ENCODE measurements around the gene ACTR2. TPM values are rescaled to one million over a fixed set of nuclear protein-coding genes. Genes with fewer than 3 reads are reported as not detected.
A peak's percentile ranks its signal among the peaks of the same experiment; 100 is the strongest.
"Not testable (repeated sequence)": the region's sequence is repeated elsewhere in the genome, so short reads cannot be mapped to it uniquely, and the experiment has no call there.

ACTR2 gene
- total and polyA plus RNA-seq, 8 donors, result 19.8 to 115 (median 58.9) TPM

DNA sequence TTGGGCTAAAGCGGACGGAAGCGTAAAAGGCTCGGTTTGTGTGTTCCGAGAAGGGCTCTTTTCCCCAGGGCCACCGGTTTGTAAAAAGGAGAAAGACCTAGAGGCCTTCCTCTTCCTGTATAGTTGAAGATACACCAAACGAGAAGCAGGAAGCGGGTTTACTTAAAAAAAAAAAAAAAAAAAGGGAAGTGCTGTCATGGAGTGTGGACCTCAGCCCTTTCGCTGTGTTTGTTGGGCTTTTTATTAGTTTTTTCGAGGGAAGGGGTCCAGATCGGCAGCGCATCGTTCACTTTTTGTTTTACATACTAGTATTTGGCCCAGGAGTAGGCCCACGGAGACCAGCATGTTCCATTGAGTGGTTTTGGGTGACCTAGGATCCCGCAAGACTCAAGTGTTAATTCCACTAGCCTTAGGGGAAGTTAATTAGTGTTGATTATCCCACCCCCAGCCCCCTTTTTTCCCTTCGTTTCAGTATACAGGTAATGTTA, 676 bp downstream of the ACTR2 start:
- peak overlapping the region; percentile 89 to 99 (median 94) for H3K27ac ChIP-seq
- no peaks in the 10 kb centered on the region for H3K36me3 ChIP-seq
- H3K4me1 ChIP-seq, result peaks cover 8 to 32% (median 9%) of the 10 kb centered on the region in 3 donors
- peak overlapping the region; percentile 85 to 100 (median 96) for H3K4me3 ChIP-seq
- TF ChIP-seq, protein P1, sequence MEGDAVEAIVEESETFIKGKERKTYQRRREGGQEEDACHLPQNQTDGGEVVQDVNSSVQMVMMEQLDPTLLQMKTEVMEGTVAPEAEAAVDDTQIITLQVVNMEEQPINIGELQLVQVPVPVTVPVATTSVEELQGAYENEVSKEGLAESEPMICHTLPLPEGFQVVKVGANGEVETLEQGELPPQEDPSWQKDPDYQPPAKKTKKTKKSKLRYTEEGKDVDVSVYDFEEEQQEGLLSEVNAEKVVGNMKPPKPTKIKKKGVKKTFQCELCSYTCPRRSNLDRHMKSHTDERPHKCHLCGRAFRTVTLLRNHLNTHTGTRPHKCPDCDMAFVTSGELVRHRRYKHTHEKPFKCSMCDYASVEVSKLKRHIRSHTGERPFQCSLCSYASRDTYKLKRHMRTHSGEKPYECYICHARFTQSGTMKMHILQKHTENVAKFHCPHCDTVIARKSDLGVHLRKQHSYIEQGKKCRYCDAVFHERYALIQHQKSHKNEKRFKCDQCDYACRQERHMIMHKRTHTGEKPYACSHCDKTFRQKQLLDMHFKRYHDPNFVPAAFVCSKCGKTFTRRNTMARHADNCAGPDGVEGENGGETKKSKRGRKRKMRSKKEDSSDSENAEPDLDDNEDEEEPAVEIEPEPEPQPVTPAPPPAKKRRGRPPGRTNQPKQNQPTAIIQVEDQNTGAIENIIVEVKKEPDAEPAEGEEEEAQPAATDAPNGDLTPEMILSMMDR (IDR thresholded peaks at IDR 0.05), result no peak
- no peaks in the 10 kb centered on the region for H3K9me3 ChIP-seq
- ATAC-seq (peak; percentile 37 to 68 (median 57)), FAIRE-seq (no peak), DNase-seq (no peak)
- no peaks in the 10 kb centered on the region for H3K27me3 ChIP-seq
- intact Hi-C loops (cut with DNase I), result no loop called here
- 1% methylated on average over 16 of the region's 16 CpGs for WGBS, 2 donors

DNA sequence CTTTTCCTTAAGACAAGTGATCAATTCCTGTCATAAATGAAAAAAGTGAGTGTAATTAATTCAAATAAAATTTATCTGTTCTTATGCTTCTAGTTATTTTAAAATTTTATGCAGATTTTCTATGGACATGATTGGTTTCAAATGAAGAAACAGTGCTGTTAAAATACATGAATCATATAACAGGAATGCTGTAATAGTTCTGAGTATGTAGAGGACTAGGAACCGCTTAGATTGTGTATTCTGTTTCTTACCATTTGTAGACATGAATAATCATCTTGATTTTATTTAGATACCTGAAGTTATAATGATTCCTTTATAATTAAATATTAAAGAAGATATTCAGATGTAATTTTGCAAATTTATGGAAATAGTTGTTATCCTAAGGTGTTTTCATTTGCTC, 3.5 kb downstream of the ACTR2 start:
- Histone ChIP-seq H3K27me3 (no peaks in the 10 kb centered on the region), H3K27ac (no peak overlapping the region), H3K4me1 (peaks cover 8 to 31% (median 8%) of the 10 kb centered on the region in 3 donors), H3K9me3 (no peaks in the 10 kb centered on the region), H3K36me3 (no peaks in the 10 kb centered on the region), H3K4me3 (no peak overlapping the region)
- intact Hi-C loops (cut with DNase I), result no loop called here
- DNase-seq (no peak), FAIRE-seq (no peak), ATAC-seq (no peak)
- WGBS, 2 donors, result 87 to 91% methylated on average over 1 of the region's 1 CpG
- TF ChIP-seq, protein P1 (IDR thresholded peaks at IDR 0.05), result no peak

DNA sequence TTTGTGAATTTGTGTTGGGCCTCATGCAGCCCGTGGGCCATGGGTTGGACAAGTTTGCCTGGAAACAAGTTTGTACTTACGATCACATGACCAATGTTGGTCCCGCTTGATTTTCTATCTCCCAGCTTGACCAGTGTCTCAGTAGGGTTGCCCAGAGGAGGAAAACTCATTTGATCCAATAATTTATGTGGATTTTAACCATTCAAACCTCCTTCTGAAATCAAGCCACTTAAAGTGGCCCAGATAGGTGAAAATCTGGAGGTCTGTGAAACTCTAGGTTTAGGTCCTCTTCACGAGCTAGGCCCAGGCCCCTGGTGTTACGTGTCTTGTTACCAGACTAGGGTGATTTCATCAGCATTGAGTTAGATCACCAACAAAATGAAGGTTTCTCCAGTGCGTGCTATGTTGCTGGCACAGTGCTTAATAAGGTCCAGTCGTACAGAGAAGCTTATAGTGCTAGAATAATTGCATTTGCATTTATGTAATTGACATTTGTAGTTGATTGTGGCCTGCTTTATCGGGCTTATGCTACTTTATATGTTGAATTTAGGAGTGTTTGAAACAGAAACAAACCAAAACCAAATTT, 4.4 kb downstream of the ACTR2 start:
- H3K4me1 ChIP-seq, result peaks cover 0 to 24% (median 8%) of the 10 kb centered on the region in 3 donors
- H3K27me3 ChIP-seq, result no peaks in the 10 kb centered on the region
- H3K27ac ChIP-seq, result no peak overlapping the region
- H3K9me3 ChIP-seq, result no peaks in the 10 kb centered on the region
- TF ChIP-seq, protein P1 (IDR thresholded peaks at IDR 0.05), result no peak
- intact Hi-C loops (cut with DNase I), result no loop called here
- DNase-seq (no peak), FAIRE-seq (no peak), ATAC-seq (no peak)
- 82 to 87% methylated on average over 8 of the region's 8 CpGs for WGBS, 2 donors
- no peak overlapping the region for H3K4me3 ChIP-seq
- no peaks in the 10 kb centered on the region for H3K36me3 ChIP-seq

DNA sequence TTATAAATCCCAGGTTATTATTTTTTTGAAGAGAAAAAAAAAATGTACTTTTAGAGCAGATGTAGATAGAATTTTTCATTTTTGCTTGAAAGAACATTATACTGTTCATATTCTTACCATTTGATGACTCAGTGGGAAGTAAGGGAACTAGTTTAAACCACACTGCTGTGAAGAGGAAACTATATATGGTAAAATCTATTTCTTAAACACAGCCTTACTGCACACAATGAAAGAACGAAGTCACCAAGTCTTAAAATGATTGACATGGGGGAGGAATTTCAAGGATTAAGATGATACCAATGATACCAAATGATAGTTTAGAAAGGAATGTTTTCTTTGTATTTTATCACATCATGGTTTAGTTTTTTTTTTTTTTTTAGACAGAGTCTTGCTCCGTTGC, 5.0 kb downstream of the ACTR2 start:
- TF ChIP-seq, protein P1 (IDR thresholded peaks at IDR 0.05), result no peak
- DNase-seq (no peak), FAIRE-seq (no peak), ATAC-seq (no peak)
- no peak overlapping the region for H3K4me3 ChIP-seq
- no peaks in the 10 kb centered on the region for H3K27me3 ChIP-seq
- intact Hi-C loops (cut with DNase I), result no loop called here
- H3K9me3 ChIP-seq, result no peaks in the 10 kb centered on the region
- no peaks in the 10 kb centered on the region for H3K36me3 ChIP-seq
- 93 to 97% methylated on average over 2 of the region's 2 CpGs for WGBS, 2 donors
- no peak overlapping the region for H3K27ac ChIP-seq
- peaks cover 0 to 24% (median 8%) of the 10 kb centered on the region in 3 donors for H3K4me1 ChIP-seq

DNA sequence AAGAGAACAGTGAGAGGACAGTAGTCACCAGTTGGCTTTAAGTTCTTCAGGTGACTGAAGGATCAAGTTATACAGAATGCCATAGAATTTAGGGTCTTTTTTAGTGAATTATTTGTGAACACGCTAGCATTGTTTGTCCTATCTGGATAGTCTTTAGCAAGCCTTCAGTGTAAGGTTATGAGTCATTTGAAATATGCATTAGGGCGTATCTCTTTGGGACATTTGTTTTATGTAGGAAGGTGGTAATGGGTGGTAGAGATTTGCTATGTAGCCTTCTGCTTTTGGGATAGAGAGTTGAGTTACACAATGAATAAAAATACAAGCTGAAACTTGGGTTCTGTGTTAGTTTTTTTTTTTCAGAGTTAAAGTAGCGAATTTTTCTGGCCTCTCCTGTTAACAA, 13.0 kb downstream of the ACTR2 start:
- Histone ChIP-seq H3K27me3 (no peaks in the 10 kb centered on the region), H3K4me3 (no peak overlapping the region), H3K4me1 (no peaks in the 10 kb centered on the region), H3K27ac (no peak overlapping the region), H3K36me3 (peaks cover 3 to 25% (median 3%) of the 10 kb centered on the region in 3 donors), H3K9me3 (no peaks in the 10 kb centered on the region)
- no peak for DNase-seq
- intact Hi-C loops (cut with DNase I), result no loop called here
- WGBS, 2 donors, result 94% methylated on average over 3 of the region's 3 CpGs
- ATAC-seq, result no peak
- no peak for FAIRE-seq
- TF ChIP-seq, protein P1 (IDR thresholded peaks at IDR 0.05), result no peak

DNA sequence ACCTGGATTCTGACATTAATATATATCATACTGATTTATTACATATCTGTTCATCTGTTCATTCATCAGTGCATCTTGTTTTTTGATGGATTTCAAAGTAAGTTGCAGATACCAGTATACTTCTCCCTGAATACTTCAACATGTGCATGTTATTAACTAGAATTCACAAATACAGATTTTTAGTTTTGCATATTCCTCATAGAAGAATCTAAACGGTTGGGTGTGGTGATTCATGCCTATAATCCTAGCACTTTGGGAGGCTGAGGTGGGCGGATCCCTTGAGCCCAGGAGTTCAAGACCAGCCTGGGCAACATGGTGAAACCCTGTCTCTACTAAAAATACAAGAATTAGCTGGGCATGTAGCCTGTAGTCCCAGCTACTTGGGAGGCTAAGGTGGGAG, 16.8 kb downstream of the ACTR2 start:
- 79 to 87% methylated on average over 2 of the region's 2 CpGs for WGBS, 2 donors
- H3K9me3 ChIP-seq; intact Hi-C loops (cut with DNase I); FAIRE-seq; ATAC-seq; H3K27me3 ChIP-seq; H3K27ac ChIP-seq; H3K4me1 ChIP-seq; H3K4me3 ChIP-seq; DNase-seq: not testable (repeated sequence)
- H3K36me3 ChIP-seq, result peaks cover 3 to 25% (median 3%) of the 10 kb centered on the region in 3 donors
